Inflammatory macrophage treated with lipopolysaccharide for 4 hours (primary cell): ENCODE measurements around the gene SLC4A1.
"Not testable (repeated sequence)": the region's sequence is repeated elsewhere in the genome, so short reads cannot be mapped to it uniquely, and the experiment has no call there.

Source experiments
- DNase-seq: peaks from one replicate; pipeline ENCODE4 v3.0.0-alpha.2; 2020

The SLC4A1 gene

GRCh38 chr17:44255915-44256314, 12.0 kb downstream of the SLC4A1 start:
- DNase-seq: no peak

- DNase-seq: no peak
These were observed 13.4 kb downstream of the SLC4A1 start for GRCh38 chr17:44254361-44255095.

GRCh38 chr17:44253006-44253405, 14.9 kb downstream of the SLC4A1 start:
- DNase-seq: no peak

DNA sequence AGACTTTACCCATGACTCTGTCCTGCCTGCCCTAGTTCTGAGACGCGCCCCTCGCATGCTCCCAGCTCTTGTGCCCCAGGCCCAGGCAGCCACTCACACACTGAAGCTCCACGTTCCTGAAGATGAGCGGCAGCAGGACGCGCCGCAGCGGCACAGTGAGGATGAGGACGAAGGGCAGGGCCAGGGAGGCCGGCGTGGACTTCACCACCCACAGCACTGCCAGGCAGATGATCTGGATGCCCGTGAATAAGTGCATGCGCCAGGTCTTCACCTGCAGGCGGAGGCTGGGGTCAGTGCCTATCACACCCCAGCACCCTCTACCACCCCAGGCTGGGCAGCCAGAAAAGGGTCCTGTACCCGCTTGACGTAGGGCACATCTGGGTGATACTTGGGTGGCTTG, 16.9 kb downstream of the SLC4A1 start:
- no peak for DNase-seq

- no peak for DNase-seq
These were observed 18.3 kb downstream of the SLC4A1 start for GRCh38 chr17:44249501-44250246.

DNA sequence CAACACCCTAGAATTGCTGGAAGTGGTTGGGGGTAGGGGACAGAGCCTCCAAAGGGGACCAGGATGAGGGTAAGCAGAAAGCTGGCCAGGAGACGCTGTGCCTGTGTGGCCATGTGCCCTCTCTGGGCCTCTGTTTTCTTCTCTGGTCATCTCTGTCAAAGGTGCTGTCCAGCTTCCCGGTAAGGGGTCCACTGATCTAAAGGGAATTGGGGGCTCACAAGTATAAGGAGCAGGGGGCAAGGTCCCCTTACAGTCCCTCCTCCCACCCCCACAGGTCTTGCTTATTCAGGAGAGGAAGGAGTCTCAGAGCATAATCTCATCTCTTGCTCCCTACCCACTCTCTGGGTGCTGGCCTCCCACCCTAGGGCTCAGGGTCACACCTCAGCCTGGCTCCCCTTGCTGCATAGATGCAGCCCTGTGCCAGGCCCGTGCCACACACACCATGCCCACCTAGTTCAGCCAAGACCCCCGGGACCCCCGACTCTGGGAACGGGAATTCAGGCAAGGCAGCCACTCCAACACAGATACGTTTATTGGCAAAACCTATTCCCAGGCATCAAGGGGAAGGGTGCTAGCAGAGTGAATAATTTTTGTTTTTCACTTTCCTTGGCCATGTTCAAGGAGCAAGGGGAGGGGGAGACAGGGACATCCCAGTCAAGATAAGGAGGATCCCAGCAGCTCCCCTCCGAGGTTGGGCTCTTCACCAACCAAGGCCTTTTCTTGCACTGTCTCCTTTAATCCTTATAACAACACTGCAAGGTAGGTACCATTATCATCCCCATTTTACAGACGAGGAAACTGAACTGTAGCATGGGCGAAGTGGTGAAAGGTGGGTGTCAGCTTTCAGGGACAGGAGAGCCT, 19.8 kb downstream of the SLC4A1 start:
- DNase-seq: no peak

GRCh38 chr17:44247440-44247841, 20.5 kb downstream of the SLC4A1 start:
- DNase-seq: no peak

DNA sequence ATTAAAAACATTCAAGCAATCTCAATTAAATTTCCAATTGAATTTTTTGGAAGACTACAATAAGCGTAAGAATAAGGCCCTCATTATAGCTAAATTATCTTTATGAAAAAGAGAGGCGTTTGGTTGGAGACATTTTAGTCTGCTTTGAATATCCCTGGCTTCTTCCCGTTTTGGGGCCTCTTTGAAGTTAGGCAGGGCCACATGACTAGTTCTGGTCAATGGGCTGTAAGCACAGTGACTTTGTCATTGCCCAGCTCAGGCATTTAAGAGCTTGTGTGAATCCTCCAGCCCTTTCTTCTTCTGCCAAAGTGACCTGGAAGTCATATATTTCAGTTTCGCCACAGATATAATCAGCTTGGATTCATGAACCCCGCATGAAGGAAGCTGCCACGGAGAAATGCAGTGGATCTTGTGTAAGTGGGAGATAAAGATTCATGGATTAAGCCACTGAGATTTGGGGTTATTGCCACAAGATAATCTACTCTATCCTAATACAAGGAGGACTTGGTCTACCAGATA, 26.8 kb downstream of the SLC4A1 start:
- DNase-seq: peak; percentile 69

- DNase-seq: not testable (repeated sequence)
These were observed 30.0 kb downstream of the SLC4A1 start for GRCh38 chr17:44237886-44238285.

GRCh38 chr17:44236444-44236991, 31.4 kb downstream of the SLC4A1 start:
- no peak for DNase-seq

DNA sequence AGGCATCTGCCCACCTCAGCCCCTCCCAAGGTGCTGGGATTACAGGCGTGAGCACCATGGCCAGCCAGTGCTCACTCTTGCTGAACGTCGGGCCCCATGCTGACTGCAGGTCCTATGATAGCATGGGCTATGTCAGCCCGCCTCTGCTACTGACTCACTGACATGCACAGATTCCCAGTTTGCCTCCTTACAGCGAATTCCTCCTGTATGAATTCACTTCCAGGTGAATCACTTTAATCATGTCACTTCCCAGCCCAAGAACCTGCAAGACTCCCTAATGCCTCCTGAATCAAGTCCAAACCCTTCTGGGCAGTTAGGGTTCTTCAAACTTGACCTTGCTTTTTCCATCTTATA, 32.4 kb downstream of the SLC4A1 start:
- DNase-seq: no peak

DNA sequence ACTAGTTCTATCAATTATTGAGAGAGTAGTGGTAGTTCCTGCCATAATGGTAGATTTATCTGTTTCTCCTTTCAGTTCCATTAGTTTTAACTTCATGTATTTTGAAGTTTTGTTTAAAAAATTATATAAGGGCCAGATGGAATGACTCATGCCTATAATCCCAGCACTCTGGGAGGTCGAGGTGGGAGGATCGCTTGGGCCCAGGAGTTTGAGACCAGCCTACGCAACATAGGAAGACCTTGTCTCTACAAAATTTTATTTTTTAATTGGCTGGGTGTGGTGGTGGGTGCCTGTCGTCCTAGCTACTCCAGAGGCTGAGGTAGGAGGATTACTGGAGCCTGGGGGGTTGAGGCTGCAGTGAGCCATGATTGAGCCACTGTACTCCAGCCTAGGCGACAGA, 34.4 kb downstream of the SLC4A1 start:
- DNase-seq: no peak

GRCh38 chr17:44232061-44232460, 35.9 kb downstream of the SLC4A1 start:
- DNase-seq: no peak

GRCh38 chr17:44230140-44230539, 37.8 kb downstream of the SLC4A1 start:
- no peak for DNase-seq

- DNase-seq: no peak
These were observed 38.8 kb downstream of the SLC4A1 start for GRCh38 chr17:44229090-44229489.

GRCh38 chr17:44223541-44224071, 44.3 kb downstream of the SLC4A1 start:
- no peak for DNase-seq

DNA sequence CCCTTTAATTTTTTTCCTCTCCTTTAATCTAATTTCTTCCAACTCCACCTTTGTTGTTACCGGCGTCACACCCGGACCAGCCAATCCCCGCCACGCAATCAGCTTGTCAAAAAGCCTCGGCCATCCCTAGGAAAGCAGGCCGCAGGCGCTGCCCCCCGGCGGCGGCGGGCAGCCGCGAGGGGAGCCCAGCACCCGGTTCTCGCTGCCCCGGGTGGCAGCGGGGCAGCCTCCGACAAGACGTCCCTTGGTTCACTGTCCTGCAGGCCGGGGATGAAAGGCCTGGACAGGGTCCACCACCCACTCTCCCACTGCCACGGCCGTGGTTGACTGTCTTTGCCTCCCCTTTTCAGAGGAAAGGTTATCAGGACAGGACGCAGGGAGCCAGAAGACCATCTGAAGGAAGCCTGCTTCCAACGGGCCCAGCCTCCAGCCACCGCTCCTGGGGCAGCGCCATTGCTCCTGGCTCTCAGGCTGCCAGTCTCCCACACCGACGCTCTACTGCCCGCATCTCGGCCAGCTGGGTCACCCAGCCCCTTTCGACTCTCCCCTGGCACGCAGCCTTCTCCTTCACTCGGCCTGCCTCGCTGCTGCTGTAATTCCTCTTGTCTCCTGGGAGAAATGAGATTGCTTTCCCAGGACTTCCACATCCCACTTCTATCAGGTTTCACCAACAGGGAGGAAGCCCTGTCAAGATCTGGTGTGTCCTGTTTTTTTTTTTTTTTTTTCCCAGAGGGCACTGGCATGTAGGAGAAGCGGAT, 45.6 kb downstream of the SLC4A1 start:
- peak; percentile 54 for DNase-seq

DNA sequence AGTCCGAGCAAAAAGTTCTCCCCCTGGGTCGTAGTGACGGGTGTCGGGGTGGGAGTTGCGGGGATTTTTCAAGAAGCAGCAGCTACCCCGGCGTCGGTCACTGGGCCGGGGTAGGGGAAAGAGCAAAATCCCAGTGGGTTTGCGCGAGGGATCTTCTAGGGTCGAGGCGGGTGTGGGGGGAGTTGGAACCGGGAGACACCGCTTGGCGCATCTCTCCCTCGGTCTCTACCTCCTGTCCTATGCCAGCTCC, 46.1 kb downstream of the SLC4A1 start:
- no peak for DNase-seq

GRCh38 chr17:44221084-44221861, 46.7 kb downstream of the SLC4A1 start:
- DNase-seq: peak; percentile 61

- peak; percentile 40 for DNase-seq
These were observed 47.5 kb downstream of the SLC4A1 start for GRCh38 chr17:44220213-44221083.
